ENCODE data around the gene SLC2A8.

The SLC2A8 gene

DNA sequence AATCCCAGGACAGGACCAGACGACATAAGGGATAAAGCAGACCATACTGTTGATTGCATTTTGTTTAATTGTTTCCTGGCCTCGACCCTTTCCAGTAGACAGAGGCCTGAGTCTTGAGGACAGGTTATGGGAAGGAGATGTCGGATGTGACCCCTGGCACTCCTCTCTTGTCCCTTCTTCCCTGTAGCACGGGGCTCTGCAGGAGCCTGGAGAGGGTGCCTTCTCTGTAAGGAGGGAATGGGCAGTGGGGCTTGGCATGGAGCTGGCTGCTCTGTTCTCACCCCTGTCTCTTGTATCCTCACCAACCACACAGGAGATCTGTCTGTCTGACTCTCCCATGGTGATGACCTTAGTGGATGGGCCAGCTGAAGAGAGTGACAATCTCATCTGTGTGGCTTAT lies 40.1 kb upstream of the SLC2A8 start:
- Histone ChIP-seq H3K36me3 (peaks cover 27% of the 10 kb centered on the region), H3K9me3 (no peaks in the 10 kb centered on the region), H3K4me3 (ENCODE audit: low read depth, low read length) (no peak overlapping the region), H3K4me1 (peaks cover 12% of the 10 kb centered on the region), H3K27me3 (no peaks in the 10 kb centered on the region)
- DNase-seq: no peak
- TF ChIP-seq CTCF (IDR thresholded peaks at IDR 0.05; ENCODE audit: low read depth, low read length): no peak

DNA sequence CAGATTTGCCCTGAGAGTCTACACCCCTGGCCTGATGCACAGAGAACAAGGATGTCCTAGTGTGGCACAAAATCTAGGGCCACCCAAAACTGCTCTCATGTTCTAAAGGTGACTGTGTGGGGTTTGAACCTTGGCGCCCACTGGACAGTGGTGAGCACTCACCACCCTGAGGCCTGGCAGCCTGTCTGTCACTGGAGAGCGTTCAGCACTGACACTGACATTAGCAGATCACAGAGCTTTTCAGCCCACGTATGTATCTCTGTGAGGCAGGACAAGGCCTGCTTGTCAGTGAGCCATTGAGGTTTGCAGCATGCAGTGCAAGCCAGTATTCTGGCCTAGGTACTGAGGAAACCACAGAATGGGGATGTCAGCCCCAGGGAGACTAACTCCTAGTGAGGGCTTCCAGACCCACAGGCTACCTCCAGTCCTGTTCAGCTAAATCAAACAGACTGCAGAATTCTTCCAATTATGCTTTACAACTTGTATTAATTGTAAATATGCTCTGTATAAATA lies 38.9 kb upstream of the SLC2A8 start:
- Histone ChIP-seq H3K4me3 (ENCODE audit: low read depth, low read length) (no peak overlapping the region), H3K27me3 (no peaks in the 10 kb centered on the region), H3K9me3 (no peaks in the 10 kb centered on the region), H3K36me3 (peaks cover 38% of the 10 kb centered on the region), H3K4me1 (peaks cover under 1% of the 10 kb centered on the region; the same call in 1 of the 2 replicates)
- TF ChIP-seq CTCF (IDR thresholded peaks at IDR 0.05; ENCODE audit: low read depth, low read length): no peak
- DNase-seq: peak; percentile 49

- Histone ChIP-seq H3K4me3 (ENCODE audit: low read depth, low read length) (no peak overlapping the region), H3K27me3 (no peaks in the 10 kb centered on the region), H3K36me3 (peaks cover 42% of the 10 kb centered on the region), H3K9me3 (no peaks in the 10 kb centered on the region), H3K4me1 (no peaks in the 10 kb centered on the region)
- DNase-seq: no peak
- no peak for TF ChIP-seq CTCF (IDR thresholded peaks at IDR 0.05; ENCODE audit: low read depth, low read length)
Observed at GRCh38 chr9:127358770-127359169, 38.2 kb upstream of the SLC2A8 start.

DNA sequence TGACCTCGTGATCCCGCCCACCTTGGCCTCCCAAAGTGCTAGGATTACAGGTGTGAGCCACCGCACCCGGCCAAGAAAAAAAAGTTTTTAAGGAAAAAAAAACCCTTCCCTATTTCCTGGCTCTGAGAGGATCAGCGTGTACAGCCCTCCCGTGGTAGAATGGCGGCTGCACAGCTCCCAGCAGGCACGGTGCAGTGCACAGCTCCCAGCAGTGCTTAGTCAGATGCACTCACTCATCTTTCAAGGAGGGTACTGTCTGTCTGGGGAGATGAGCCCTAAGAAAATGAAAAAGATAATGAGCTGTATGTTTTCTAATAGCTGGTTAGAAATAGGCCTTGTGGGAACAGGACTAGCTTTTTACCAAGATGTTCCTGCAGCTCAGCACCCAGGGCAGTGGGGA lies 36.7 kb upstream of the SLC2A8 start:
- Histone ChIP-seq H3K4me1 (no peaks in the 10 kb centered on the region), H3K27me3 (no peaks in the 10 kb centered on the region), H3K36me3 (peaks cover 48% of the 10 kb centered on the region), H3K4me3 (ENCODE audit: low read depth, low read length) (no peak overlapping the region), H3K9me3 (no peaks in the 10 kb centered on the region)
- TF ChIP-seq CTCF (IDR thresholded peaks at IDR 0.05; ENCODE audit: low read depth, low read length): no peak
- no peak for DNase-seq

DNA sequence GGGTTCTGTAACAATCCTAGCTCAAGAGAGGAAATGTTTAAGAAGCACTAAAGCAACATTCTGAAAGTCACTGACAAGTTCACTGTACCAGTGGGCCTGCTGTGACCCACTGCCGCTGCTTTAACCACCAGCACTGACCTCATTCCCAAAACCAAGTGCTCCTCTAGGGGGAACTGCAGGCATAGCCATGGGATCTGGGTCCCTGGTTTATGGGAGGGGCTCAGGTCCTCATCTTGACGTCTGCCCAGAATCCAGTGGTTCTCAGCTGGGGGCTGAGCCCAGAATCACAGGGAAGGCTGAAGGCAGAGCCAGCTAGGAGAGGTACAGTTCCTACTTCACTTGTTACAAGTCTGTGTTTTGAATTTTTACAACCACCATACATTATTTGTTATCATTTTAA lies 36.1 kb upstream of the SLC2A8 start:
- DNase-seq: peak; percentile 33
- no peak overlapping the region for H3K4me3 ChIP-seq (ENCODE audit: low read depth, low read length)
- no peaks in the 10 kb centered on the region for H3K27me3 ChIP-seq
- TF ChIP-seq CTCF (IDR thresholded peaks at IDR 0.05; ENCODE audit: low read depth, low read length): peak; percentile 48
- peaks cover 43% of the 10 kb centered on the region for H3K36me3 ChIP-seq
- no peaks in the 10 kb centered on the region for H3K9me3 ChIP-seq
- no peaks in the 10 kb centered on the region for H3K4me1 ChIP-seq

DNA sequence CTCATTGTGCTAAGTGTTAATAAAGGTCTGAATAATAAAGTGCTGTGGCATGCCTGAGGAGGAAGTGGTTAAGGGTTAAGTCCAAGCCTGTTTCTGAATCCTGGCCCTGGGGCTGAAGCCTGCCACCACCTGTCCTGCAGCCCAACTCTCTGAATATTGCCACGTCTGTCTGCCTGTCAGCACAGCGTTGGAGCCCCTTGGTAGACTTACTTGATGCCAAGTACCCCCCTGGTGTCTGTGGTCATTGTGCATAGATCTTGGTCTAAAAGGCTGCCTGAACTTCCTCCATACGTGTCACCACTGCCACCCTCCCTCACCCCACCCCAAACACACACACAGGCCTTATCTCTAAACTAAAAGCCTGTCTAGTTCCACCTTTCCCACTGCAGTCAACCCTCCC lies 35.4 kb upstream of the SLC2A8 start:
- no peaks in the 10 kb centered on the region for H3K27me3 ChIP-seq
- TF ChIP-seq CTCF (IDR thresholded peaks at IDR 0.05; ENCODE audit: low read depth, low read length): no peak
- no peaks in the 10 kb centered on the region for H3K4me1 ChIP-seq
- no peaks in the 10 kb centered on the region for H3K9me3 ChIP-seq
- DNase-seq: no peak
- H3K36me3 ChIP-seq: peaks cover 40% of the 10 kb centered on the region
- no peak overlapping the region for H3K4me3 ChIP-seq (ENCODE audit: low read depth, low read length)
